A673 (cell line): Measurements from ENCODE around the gene CTNNA2.

Experiments
- EZH2 ChIP-seq: fragments of 200-600 bp; sonication (generic); IDR thresholded peaks from 2 replicates; pipeline ENCODE4 v1.6.1; 2017; ENCODE audit warnings: borderline replicate concordance, low read depth, mild to moderate bottlenecking, mixed read lengths, antibody characterized with exemption, low read length; ENCODE audit not compliant: poor library complexity, severe bottlenecking
- TF ChIP-seq, protein P1 (sequence below): fragments of 300-800, 200-600 bp; sonication (generic); conservative IDR thresholded peaks from 2 replicates; pipeline ENCODE4 v1.5.1; 2017; ENCODE audit warnings: low read depth, mild to moderate bottlenecking, antibody characterized with exemption, low read length, moderate library complexity, mixed read lengths

DNA sequence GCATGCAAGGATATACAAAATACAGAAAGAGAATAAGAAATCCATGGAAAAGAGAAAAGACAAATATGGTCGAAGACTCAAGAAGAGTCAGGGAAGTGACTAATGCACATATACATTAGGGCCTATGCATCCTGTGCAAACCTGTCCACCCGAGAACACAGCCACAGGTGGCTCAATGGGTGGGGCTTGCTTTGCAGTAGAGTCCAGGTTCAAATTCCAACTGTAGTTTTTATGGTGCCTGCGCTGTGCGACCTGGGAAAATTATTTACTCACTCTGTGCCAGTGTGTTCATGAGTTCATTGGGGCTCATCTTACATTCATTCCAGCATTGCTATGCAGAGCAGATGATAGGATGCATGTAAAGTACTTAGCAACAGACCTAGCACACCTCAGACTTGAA lies 244.7 kb downstream of the CTNNA2 start:
- TF ChIP-seq, protein P1, sequence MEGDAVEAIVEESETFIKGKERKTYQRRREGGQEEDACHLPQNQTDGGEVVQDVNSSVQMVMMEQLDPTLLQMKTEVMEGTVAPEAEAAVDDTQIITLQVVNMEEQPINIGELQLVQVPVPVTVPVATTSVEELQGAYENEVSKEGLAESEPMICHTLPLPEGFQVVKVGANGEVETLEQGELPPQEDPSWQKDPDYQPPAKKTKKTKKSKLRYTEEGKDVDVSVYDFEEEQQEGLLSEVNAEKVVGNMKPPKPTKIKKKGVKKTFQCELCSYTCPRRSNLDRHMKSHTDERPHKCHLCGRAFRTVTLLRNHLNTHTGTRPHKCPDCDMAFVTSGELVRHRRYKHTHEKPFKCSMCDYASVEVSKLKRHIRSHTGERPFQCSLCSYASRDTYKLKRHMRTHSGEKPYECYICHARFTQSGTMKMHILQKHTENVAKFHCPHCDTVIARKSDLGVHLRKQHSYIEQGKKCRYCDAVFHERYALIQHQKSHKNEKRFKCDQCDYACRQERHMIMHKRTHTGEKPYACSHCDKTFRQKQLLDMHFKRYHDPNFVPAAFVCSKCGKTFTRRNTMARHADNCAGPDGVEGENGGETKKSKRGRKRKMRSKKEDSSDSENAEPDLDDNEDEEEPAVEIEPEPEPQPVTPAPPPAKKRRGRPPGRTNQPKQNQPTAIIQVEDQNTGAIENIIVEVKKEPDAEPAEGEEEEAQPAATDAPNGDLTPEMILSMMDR, result no peak
- TF ChIP-seq EZH2, result no peak
